Renal pelvis (tissue), 4 donors: ENCODE data around the gene PLTP. TPM values are rescaled to one million over a fixed set of nuclear protein-coding genes. Genes with fewer than 3 reads are reported as not detected.

ENCODE experiments used
- DNase-seq: peaks from one replicate; pipeline ENCODE4 v3.0.0-alpha.2; 2013
- polyA plus RNA-seq, 3 donors: library from polyadenylated mRNA; unstranded; fragments of 120-200 nt; gene quantifications; one replicate each; pipeline ENCODE4 v1.2.1, GENCODE V29; 2013; ENCODE audit not compliant: insufficient read length in 3 of 3

Gene PLTP
- polyA plus RNA-seq, 3 donors, result 140 to 161 (median 155) TPM

GRCh38 chr20:45851501-45851900, 60.5 kb downstream of the PLTP start:
- DNase-seq, result no peak

- no peak for DNase-seq
Measured at GRCh38 chr20:45850926-45851325, 61.0 kb downstream of the PLTP start.

- no peak for DNase-seq
Measured at GRCh38 chr20:45850238-45850637, 61.7 kb downstream of the PLTP start.

- DNase-seq, result no peak
Measured at GRCh38 chr20:45848969-45849582, 62.9 kb downstream of the PLTP start.

Other genes with a start within 250 kb of the PLTP start
- not detected for gene WFDC11, start 241.9 kb downstream of the PLTP start, polyA plus RNA-seq
- not detected for gene WFDC13, start 210.1 kb downstream of the PLTP start, polyA plus RNA-seq
- gene WFDC10B, start 207.1 kb downstream of the PLTP start, polyA plus RNA-seq, result not detected
- not detected for gene SPINT4, start 189.8 kb downstream of the PLTP start, polyA plus RNA-seq
- 1 to 10 TPM in 2 of 3 donors, under 1 TPM in 1; 0.36 to 1.6 (median 1.4) TPM for gene WFDC3, start 120.3 kb downstream of the PLTP start, polyA plus RNA-seq
- 10 to 100 TPM; 34.8 to 40.1 (median 39.3) TPM for gene DNTTIP1, start 120.2 kb downstream of the PLTP start, polyA plus RNA-seq
- gene UBE2C, start 99.5 kb downstream of the PLTP start, polyA plus RNA-seq, result 10 to 100 TPM; 60.5 to 78.8 (median 73.0) TPM
- gene TNNC2, start 84.8 kb downstream of the PLTP start, polyA plus RNA-seq, result 1 to 10 TPM in 1 of 3 donors, under 1 TPM in 2; 0.39 to 3.7 (median 0.66) TPM
- gene SNX21, start 78.4 kb downstream of the PLTP start, polyA plus RNA-seq, result 10 to 100 TPM; 16.1 to 18.4 (median 16.2) TPM
- gene ACOT8, start 54.8 kb downstream of the PLTP start, polyA plus RNA-seq, result 10 to 100 TPM; 27.0 to 29.8 (median 28.1) TPM
- 1 to 10 TPM; 5.9 to 6.5 (median 6.1) TPM for gene ZSWIM3, start 54.5 kb downstream of the PLTP start, polyA plus RNA-seq
- gene ZSWIM1, start 30.9 kb downstream of the PLTP start, polyA plus RNA-seq, result 10 to 100 TPM; 16.6 to 21.3 (median 17.1) TPM
- 1 to 10 TPM; 3.5 to 9.4 (median 8.2) TPM for gene SPATA25, start 24.5 kb downstream of the PLTP start, polyA plus RNA-seq
- 10 to 100 TPM in 2 of 3 donors, 1 to 10 TPM in 1; 8.8 to 10.2 (median 10.1) TPM for gene NEURL2, start 20.9 kb downstream of the PLTP start, polyA plus RNA-seq
- gene CTSA, start 20.8 kb downstream of the PLTP start, polyA plus RNA-seq, result 100 to 1,000 TPM; 126 to 146 (median 146) TPM
- 10 to 100 TPM; 46.1 to 56.9 (median 53.1) TPM for gene PCIF1, start 22.5 kb upstream of the PLTP start, polyA plus RNA-seq
- 10 to 100 TPM; 15.1 to 19.1 (median 15.6) TPM for gene ZNF335, start 60.0 kb upstream of the PLTP start, polyA plus RNA-seq
- gene MMP9, start 96.8 kb upstream of the PLTP start, polyA plus RNA-seq, result 1 to 10 TPM in 1 of 3 donors, under 1 TPM in 2; 0.34 to 1.0 (median 0.35) TPM
- gene SLC12A5, start 117.1 kb upstream of the PLTP start, polyA plus RNA-seq, result 1 to 10 TPM; 2.3 to 3.4 (median 3.0) TPM
- gene NCOA5, start 177.8 kb upstream of the PLTP start, polyA plus RNA-seq, result 10 to 100 TPM; 60.7 to 62.7 (median 60.8) TPM
- 1 to 10 TPM; 3.8 to 5.7 (median 5.5) TPM for gene CD40, start 206.2 kb upstream of the PLTP start, polyA plus RNA-seq